Fibroblast of skin of left quadriceps (primary cell): ENCODE results near the gene SNAP91.
"Not testable (repeated sequence)": the region's sequence is repeated elsewhere in the genome, so short reads cannot be mapped to it uniquely, and the experiment has no call there.

Experiments
- DNase-seq, 2 experiments: peaks; one replicate each; pipeline ENCODE4 v3.0.0-alpha.2; 2013; ENCODE audit warnings: low read depth in 2 of 2

SNAP91 gene

GRCh38 chr6:83629908-83630307 is 79.0 kb downstream of the SNAP91 start:
- DNase-seq, result not testable (repeated sequence)

DNA sequence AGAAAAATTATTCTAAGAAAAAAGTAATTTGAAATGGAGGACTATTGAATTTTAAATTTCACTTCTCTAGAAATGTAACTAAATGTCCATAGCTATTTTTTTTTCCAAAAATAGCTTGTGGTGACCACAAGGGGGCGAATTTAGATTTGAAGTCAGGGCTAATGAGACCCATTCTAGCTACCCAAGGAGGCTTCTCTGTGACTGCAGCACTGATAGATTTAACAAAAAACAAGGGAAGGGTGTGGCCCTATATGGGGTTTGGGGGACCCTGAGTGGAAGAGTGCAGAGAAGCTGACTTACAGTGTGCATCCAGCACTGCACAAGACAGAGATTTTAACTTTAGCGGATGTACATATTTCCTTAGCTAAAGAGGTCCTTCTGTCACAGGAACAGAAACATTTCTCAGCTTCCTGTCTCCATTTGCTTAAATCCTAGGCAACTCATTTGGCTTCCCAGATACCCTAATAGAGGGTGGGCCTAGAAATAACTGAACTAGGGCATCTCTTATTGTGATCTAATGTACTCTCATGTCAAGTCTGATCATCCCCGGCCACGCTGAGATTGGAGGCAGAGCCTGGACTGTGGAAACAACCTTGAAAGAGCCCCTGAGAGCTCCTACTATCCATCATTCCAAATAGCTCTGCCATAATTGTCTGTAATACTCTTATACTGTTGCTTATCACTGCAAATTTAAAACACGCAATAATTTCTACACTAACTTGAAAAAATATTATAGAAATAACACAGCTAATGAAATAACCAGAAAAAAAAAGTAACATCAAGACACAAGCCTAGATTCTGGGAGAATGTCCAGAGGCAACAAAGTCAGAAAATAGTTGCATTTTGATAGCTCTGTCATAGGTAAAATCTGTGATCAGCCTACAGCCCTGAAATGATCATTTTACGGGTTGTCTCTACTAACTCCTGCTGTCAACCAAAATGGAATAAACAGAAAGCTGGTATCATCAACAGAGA is 93.6 kb downstream of the SNAP91 start:
- peak; percentile 7 to 12 for DNase-seq

GRCh38 chr6:83613378-83613777 is 95.5 kb downstream of the SNAP91 start:
- peak in 1 of 2 experiments; percentile 8 for DNase-seq

DNA sequence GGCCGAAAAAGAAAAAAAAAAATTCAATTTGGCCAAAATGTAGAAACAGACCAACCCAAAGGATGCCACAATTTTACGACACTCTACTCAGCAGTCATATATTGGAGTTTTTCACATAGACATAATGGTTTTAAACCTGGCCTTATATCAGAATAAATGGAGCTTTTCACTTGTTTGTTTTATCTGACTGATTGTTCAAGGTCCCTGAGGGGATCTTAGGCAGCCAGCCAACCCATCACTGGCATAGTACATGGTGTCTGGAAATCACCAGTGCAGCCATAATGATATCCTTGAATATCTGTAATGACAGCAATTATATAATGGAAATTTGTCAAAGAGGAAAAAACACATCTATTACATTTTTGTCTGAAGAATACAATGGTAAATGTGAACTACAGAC is 99.7 kb downstream of the SNAP91 start:
- no peak for DNase-seq

DNA sequence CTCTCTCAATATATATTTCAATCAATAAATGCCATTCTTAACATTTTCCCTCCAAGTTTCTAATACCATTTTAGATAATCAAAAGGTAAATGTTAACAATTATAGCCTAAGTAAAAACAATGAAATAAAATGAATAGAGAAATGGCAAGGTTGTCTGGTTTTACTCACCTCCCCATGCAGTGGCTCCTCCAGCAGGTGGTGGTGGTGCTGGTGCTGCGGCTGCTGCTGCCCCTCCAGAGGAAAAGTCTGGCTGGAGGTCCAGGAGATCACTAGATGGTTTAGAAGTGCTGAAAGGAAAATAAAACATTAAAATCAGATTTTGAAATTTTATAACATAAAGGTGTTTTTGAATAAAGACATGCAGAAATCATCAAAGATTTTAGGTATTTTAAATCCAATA is 103.4 kb downstream of the SNAP91 start:
- DNase-seq, result no peak

- DNase-seq, result no peak
These were observed 105.3 kb downstream of the SNAP91 start for GRCh38 chr6:83603551-83603950.

- no peak for DNase-seq
These were observed 107.8 kb downstream of the SNAP91 start for GRCh38 chr6:83601119-83601518.

GRCh38 chr6:83600459-83600858 is 108.4 kb downstream of the SNAP91 start:
- no peak for DNase-seq

DNA sequence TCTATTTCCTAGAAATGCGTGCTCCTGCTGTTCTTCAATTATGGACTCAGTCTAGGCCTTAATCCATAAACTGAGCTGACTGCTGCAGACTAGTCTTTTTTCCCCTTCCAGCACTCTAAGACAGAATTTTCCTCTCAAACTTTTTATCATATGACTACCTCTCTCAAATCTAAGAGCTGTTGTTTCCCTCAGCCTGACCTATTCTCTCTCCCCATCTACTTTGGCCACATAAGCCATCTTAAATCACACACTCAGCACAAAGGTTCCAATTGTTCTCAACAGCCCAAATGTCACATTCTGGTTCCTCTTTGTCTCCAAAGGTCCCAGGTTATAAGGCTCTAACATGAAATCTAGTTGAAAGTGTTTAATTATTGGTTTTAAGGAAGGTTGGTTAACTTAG is 111.4 kb downstream of the SNAP91 start:
- no peak for DNase-seq

DNA sequence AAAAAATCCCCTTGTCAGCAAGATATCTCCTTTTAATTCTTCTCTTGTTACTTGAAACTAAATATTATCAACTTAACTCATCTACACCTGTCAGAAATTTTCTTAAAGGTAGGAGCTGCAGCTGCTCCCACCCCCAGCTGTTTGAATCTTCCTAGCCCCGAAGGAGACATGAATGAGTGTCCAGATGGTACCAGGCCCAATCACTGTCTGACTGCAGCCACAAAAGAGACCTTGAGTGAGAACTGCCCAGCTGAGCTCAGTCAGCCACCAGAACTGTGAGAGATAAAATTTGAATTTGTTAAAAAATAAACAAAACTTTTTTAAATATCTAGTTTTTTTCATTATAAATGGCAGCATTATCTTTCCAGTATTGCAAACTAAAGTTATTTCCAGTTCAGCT is 111.8 kb downstream of the SNAP91 start:
- DNase-seq, result no peak

DNA sequence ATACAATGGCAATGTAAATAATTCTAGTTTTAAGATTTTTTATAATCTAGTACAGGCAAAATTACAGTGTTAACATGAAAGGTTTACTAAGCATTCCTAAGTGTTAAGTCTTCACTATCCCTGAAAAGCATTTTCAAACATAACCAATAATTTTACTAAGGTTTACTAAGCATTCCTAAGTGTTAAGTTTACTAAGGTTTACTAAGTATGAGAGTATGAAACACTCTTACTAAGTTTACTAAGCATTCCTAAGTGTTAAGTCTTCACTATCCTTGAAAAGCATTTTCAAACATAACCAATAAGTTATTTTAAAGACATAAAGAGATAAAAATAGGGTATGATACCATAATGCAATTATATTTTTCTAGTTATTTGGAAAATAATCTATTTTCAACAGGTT is 114.0 kb downstream of the SNAP91 start:
- no peak for DNase-seq

- DNase-seq, result no peak
These were observed 115.5 kb downstream of the SNAP91 start for GRCh38 chr6:83593395-83593785.

- no peak for DNase-seq
These were observed 116.0 kb downstream of the SNAP91 start for GRCh38 chr6:83592770-83593394.

DNA sequence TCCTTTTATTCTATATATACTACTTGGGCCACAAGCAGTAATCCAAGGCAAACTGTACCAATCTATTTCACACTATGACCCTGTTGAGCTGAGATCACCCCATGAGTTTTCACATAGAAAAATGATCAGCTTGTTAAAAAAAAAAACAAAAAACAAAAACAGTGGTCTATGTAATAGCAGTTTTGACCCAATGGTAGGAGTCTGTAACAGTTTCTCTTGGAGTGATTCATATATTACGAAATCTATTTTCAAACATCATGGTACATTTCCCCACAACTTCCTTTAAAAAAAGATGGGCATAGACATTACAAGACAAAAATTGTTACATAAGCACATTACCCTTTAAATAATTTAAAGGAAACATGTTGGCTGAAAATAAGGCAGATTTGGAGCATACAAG is 118.5 kb downstream of the SNAP91 start:
- DNase-seq, result no peak

DNA sequence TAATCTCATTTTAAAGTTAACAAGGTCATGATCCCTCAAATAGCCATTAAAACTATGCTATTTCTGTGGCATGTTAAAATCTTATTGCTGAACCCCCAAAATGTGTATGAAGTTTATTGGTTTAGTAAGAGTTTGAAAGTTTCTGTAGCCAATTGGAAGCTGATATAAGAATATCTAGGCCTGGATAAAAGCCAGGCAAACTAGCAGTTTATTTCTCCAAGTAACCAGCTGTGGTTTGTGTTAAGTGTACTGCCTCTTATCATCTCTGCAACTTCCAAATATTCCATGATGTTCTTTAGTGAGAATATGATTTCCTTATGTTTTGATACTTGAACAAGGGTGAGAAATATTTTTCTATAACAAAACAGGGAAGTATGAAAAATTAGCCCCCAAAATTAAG is 119.8 kb downstream of the SNAP91 start:
- DNase-seq, result no peak

DNA sequence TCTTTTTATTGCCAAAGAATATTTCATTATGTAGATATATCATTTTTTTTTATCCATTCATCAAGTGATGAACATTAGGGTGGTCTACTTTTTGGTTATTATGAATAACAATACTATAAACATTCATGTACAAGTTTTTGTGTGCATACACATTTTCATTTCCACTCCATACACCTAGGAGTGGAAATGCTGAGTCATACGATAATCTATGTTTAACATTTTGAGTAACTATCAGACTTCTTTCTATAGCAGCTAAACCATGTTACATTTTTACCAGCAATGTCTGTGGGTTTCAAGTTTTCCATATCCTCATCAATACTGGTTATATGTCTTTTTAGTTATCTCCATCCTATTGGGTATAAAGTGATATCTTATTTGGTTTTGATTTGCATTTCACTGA is 130.8 kb downstream of the SNAP91 start:
- no peak for DNase-seq

DNA sequence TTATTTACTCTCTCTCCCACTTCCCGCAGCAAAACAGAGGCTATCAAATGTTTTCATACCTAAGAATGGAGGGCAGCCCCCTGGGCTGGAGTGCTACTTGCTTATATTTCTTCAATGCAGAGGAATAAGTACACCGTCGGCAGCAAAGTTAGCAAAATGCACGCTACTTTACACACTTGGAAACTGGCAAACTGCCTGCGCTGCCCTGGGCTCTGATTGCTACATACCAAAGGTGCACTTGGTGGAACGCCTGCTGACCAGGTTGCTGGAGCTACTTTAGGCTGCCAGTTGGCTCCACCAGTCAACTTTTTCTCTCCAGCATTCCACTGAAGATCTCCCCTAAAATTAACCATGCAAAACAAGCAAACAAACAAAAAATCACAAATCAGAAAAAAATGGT is 134.1 kb downstream of the SNAP91 start:
- no peak for DNase-seq

DNA sequence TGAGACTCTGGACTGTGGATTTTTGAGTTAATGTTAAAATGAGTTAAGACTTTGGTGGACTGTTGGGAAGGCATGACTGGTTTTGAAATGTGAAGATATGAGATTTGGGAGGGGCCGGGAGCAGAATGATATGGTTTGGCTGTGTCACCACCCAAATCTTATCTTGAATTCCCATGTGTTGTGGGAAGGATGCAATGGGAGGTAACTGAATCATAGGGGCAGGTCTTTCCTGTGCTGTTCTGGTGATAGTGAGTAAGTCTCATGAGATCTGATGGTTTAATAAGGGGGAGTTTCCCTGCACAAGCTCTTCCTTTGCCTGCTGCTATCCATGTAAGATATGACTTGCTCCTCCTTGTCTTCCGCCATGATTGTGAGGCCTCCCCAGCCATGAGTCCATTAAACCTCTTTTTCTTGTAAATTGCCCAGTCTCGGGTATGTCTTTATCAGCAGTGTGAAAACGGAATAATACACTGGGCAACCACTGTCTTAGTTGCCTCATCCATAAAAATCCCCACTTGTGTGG is 137.2 kb downstream of the SNAP91 start:
- DNase-seq, result not testable (repeated sequence)

- no peak for DNase-seq
These were observed 149.9 kb downstream of the SNAP91 start for GRCh38 chr6:83558975-83559374.

- no peak for DNase-seq
These were observed 152.0 kb downstream of the SNAP91 start for GRCh38 chr6:83556871-83557270.

DNA sequence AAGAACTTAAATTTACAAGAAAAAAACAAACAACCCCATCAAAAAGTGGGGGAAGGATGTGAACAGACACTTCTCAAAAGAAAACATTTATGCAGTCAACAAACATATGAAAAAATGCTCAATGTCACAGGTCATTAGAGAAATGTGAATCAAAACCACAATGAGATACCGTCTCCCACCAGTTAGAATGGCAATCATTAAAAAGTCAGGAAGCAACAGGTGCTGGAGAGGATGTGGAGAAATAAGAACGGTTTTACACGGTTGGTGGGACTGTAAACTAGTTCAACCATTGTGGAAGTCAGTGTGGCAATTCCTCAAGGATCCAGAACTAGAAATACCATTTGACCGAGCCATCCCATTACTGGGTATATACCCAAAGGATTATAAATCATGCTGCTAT is 157.2 kb downstream of the SNAP91 start:
- not testable (repeated sequence) for DNase-seq

GRCh38 chr6:83550482-83550881 is 158.4 kb downstream of the SNAP91 start:
- DNase-seq, result not testable (repeated sequence)

GRCh38 chr6:83546636-83547035 is 162.3 kb downstream of the SNAP91 start:
- DNase-seq, result no peak
